Parathyroid adenoma (tissue), 2 donors: ENCODE data around the gene PNLDC1.

Source experiments
- H2AFZ ChIP-seq: fragments of 300-600 bp; sonication (generic); one replicate; pipeline ENCODE4 v1.7.0; 2017; ENCODE audit warnings: antibody characterized with exemption, mild to moderate bottlenecking
- H3K27ac ChIP-seq: fragments of 300-600 bp; sonication (generic); one replicate; pipeline ENCODE4 v1.7.0; 2017
- H3K27me3 ChIP-seq: fragments of 300-600 bp; sonication (generic); one replicate; pipeline ENCODE4 v1.7.0; 2017; ENCODE audit warnings: low read length; ENCODE audit not compliant: control insufficient read depth, insufficient read depth
- H3K36me3 ChIP-seq: fragments of 300-600 bp; sonication (generic); one replicate; pipeline ENCODE4 v1.7.0; 2017; ENCODE audit warnings: low read length; ENCODE audit not compliant: control insufficient read depth, insufficient read depth
- H3K4me1 ChIP-seq: fragments of 300-600 bp; sonication (generic); one replicate; pipeline ENCODE4 v1.7.0; 2017; ENCODE audit warnings: control low read depth
- H3K4me2 ChIP-seq: fragments of 300-600 bp; sonication (generic); one replicate; pipeline ENCODE4 v1.7.0; 2017; ENCODE audit warnings: low read length
- H3K4me3 ChIP-seq: fragments of 300-600 bp; sonication (generic); one replicate; pipeline ENCODE4 v1.7.0; 2017; ENCODE audit warnings: low read depth, low read length
- H3K79me2 ChIP-seq: fragments of 300-600 bp; sonication (generic); one replicate; pipeline ENCODE4 v1.7.0; 2017; ENCODE audit warnings: control low read depth
- H3K9ac ChIP-seq: fragments of 300-600 bp; sonication (generic); one replicate; pipeline ENCODE4 v1.7.0; 2017; ENCODE audit warnings: mild to moderate bottlenecking
- H3K9me3 ChIP-seq: fragments of 300-600 bp; sonication (generic); one replicate; pipeline ENCODE4 v1.7.0; 2017; ENCODE audit warnings: low read length; ENCODE audit not compliant: control insufficient read depth
- CTCF ChIP-seq: fragments of 300-600 bp; sonication (generic); IDR thresholded peaks from one replicate; pipeline ENCODE4 v1.7.0; 2017; ENCODE audit warnings: antibody characterized with exemption, mild to moderate bottlenecking
- donor health status: primary hyperparathyroidism.

Gene PNLDC1

GRCh38 chr6:159754959-159755914 is 44.8 kb upstream of the PNLDC1 start:
- Histone ChIP-seq H3K4me1 (no peaks in the 10 kb centered on the region), H3K79me2 (peaks cover under 1% of the 10 kb centered on the region), H3K4me2 (no peak overlapping the region), H3K9me3 (no peaks in the 10 kb centered on the region), H2AFZ (no peak overlapping the region), H3K36me3 (no peaks in the 10 kb centered on the region), H3K4me3 (no peak overlapping the region), H3K27ac (no peak overlapping the region), H3K27me3 (no peaks in the 10 kb centered on the region), H3K9ac (no peak overlapping the region)
- no peak for TF ChIP-seq CTCF

- H2AFZ ChIP-seq, result no peak overlapping the region
- TF ChIP-seq CTCF, result no peak
- H3K9me3 ChIP-seq, result no peaks in the 10 kb centered on the region
- no peak overlapping the region for H3K27ac ChIP-seq
- H3K4me1 ChIP-seq, result no peaks in the 10 kb centered on the region
- no peaks in the 10 kb centered on the region for H3K36me3 ChIP-seq
- no peak overlapping the region for H3K4me3 ChIP-seq
- H3K4me2 ChIP-seq, result no peak overlapping the region
- peaks cover 4% of the 10 kb centered on the region for H3K79me2 ChIP-seq
- no peak overlapping the region for H3K9ac ChIP-seq
- H3K27me3 ChIP-seq, result no peaks in the 10 kb centered on the region
These were observed 43.6 kb upstream of the PNLDC1 start for GRCh38 chr6:159756508-159756907.

GRCh38 chr6:159758031-159759001 is 41.8 kb upstream of the PNLDC1 start:
- H3K4me2 ChIP-seq, result no peak overlapping the region
- H3K9me3 ChIP-seq, result no peaks in the 10 kb centered on the region
- H3K4me1 ChIP-seq, result peaks cover 3% of the 10 kb centered on the region
- no peak for TF ChIP-seq CTCF
- H3K27me3 ChIP-seq, result no peaks in the 10 kb centered on the region
- peaks cover 4% of the 10 kb centered on the region for H3K79me2 ChIP-seq
- H3K36me3 ChIP-seq, result no peaks in the 10 kb centered on the region
- H2AFZ ChIP-seq, result no peak overlapping the region
- no peak overlapping the region for H3K4me3 ChIP-seq
- H3K27ac ChIP-seq, result no peak overlapping the region
- H3K9ac ChIP-seq, result no peak overlapping the region

GRCh38 chr6:159759645-159760044 is 40.4 kb upstream of the PNLDC1 start:
- no peaks in the 10 kb centered on the region for H3K27me3 ChIP-seq
- no peak overlapping the region for H3K4me3 ChIP-seq
- peaks cover 3% of the 10 kb centered on the region for H3K4me1 ChIP-seq
- no peak for TF ChIP-seq CTCF
- no peaks in the 10 kb centered on the region for H3K9me3 ChIP-seq
- H3K36me3 ChIP-seq, result no peaks in the 10 kb centered on the region
- no peak overlapping the region for H3K4me2 ChIP-seq
- peaks cover 4% of the 10 kb centered on the region for H3K79me2 ChIP-seq
- no peak overlapping the region for H2AFZ ChIP-seq
- H3K27ac ChIP-seq, result no peak overlapping the region
- no peak overlapping the region for H3K9ac ChIP-seq
